ENCODE measurements around the gene POFUT2.

DNA sequence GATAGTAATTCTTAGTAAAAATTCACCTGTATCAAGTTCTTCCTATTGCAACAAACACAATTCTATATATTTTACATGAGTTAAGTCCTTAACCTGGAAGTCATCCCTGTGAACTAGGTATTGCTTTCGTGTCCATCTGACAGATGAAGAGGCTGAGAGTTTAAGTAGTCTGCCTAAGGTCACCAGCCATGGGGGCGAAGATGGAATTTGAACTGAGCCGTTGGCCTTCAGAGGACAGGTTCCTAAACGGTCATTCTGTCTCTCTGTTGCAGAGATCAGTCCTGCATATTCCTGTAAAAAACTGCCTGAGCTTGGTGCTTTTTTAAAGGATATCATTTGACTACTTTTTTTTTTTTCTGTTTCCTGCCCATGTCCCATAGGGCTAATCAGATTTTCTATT, 10.2 kb upstream of the POFUT2 start:
- TF ChIP-seq, protein P1, sequence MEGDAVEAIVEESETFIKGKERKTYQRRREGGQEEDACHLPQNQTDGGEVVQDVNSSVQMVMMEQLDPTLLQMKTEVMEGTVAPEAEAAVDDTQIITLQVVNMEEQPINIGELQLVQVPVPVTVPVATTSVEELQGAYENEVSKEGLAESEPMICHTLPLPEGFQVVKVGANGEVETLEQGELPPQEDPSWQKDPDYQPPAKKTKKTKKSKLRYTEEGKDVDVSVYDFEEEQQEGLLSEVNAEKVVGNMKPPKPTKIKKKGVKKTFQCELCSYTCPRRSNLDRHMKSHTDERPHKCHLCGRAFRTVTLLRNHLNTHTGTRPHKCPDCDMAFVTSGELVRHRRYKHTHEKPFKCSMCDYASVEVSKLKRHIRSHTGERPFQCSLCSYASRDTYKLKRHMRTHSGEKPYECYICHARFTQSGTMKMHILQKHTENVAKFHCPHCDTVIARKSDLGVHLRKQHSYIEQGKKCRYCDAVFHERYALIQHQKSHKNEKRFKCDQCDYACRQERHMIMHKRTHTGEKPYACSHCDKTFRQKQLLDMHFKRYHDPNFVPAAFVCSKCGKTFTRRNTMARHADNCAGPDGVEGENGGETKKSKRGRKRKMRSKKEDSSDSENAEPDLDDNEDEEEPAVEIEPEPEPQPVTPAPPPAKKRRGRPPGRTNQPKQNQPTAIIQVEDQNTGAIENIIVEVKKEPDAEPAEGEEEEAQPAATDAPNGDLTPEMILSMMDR (IDR thresholded peaks at IDR 0.05), result no peak
- TF ChIP-seq POLR2A (IDR thresholded peaks at IDR 0.05), result no peak
